Diencephalon (tissue), 1 donor: ENCODE results near the gene OR2Y1. TPM values are rescaled to one million over a fixed set of nuclear protein-coding genes. Genes with fewer than 3 reads are reported as not detected.

ENCODE experiments used
- small RNA-seq: library from RNA; depleted of rRNA; stranded (forward); fragments of <200 nt; gene quantifications from one replicate; pipeline ENCODE3, GENCODE V24; 2014
- total RNA-seq: library from RNA; depleted of rRNA; stranded (reverse); fragments of >200 nt; gene quantifications from one replicate; pipeline ENCODE4 v1.2.3, GENCODE V29; 2014

OR2Y1 gene
- not detected for total RNA-seq

GRCh38 chr5:180739958-180740357 is at the start of gene OR2Y1:
Gene OR2Y1, minus strand, starts transcription at chr5:180740058. Its CDS starts 0 bp downstream, at chr5:180740058.

Small RNAs within 50 kb of the gene (small RNA-seq; reads per million reads assigned to genes)
- 0.10 reads per million for gene RNU1-17P

Other genes starting within 250 kb of the OR2Y1 start
- gene CNOT6, start 245.7 kb downstream of the OR2Y1 start, total RNA-seq = 35.8 TPM
- gene SCGB3A1, start 148.6 kb downstream of the OR2Y1 start, total RNA-seq = not detected
- 2.5 TPM for gene FLT4, start 90.5 kb downstream of the OR2Y1 start, total RNA-seq
- gene MGAT1, start 62.7 kb upstream of the OR2Y1 start, total RNA-seq = 27.2 TPM
- 39.2 TPM for gene ZFP62, start 121.2 kb upstream of the OR2Y1 start, total RNA-seq
- gene BTNL8, start 159.1 kb upstream of the OR2Y1 start, total RNA-seq = not detected
- gene BTNL3, start 248.8 kb upstream of the OR2Y1 start, total RNA-seq = not detected